ENCODE measurements around the gene GRIK3.

DNA sequence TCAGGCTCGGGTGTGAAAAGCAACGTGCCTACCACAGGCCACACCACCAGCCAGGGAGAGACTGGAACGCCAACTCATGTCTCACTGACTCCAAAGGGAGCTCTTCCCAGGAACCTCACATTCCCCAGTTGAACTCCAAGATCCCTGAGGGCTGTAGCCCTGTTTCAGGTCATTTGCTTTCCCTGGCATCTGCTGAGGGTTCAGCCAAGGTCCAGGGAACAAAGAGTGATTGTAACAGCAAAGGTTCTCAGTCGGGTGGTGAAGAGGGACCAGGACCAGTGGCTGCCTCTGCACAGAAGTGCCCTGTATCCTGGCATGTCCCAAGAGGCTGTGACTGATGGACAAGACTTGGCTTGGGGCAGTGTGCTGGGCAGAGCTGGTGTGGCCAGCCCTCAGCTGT lies 42.8 kb downstream of the GRIK3 start:
- no peak for TF ChIP-seq CTCF (conservative IDR thresholded peaks at IDR 0.05 in 1 of 2, IDR thresholded peaks at IDR 0.05 in 1 of 2; ENCODE audit: extremely low read depth in 1 of 2, insufficient read depth in 1 of 2, low read depth in 1 of 2, low read length in 2 of 2)
- no peak for TF ChIP-seq EZH2 (IDR thresholded peaks at IDR 0.05; ENCODE audit: borderline replicate concordance, low read length)
